ENCODE measurements around the gene TOMM40L. TPM values are rescaled to one million over a fixed set of nuclear protein-coding genes. Genes with fewer than 3 reads are reported as not detected.

TOMM40L gene
- 16.8 and 17.5 TPM in 2 replicates for total RNA-seq

GRCh38 chr1:161225534-161226319, at the start of gene TOMM40L:
TSS of gene TOMM40L (plus strand) at chr1:161226060. CDS start at chr1:161226490, 430 bp downstream.

GRCh38 chr1:161177112-161177935, 48.5 kb upstream of the TOMM40L start, which contains the start of gene B4GALT3:
TSS of gene B4GALT3 (minus strand) at chr1:161177507. CDS start at chr1:161176060, 1,447 bp downstream.

GRCh38 chr1:161198897-161199431, 26.9 kb upstream of the TOMM40L start, which contains the start of gene ADAMTS4:
TSS of gene ADAMTS4 (minus strand) at chr1:161199054. CDS start at chr1:161198627, 427 bp downstream.

GRCh38 chr1:161201836-161202712, 23.8 kb upstream of the TOMM40L start, which contains the start of gene NDUFS2:
TSS of gene NDUFS2 (plus strand) at chr1:161202367. CDS start at chr1:161202386, 19 bp downstream.

GRCh38 chr1:161215076-161215475, 10.8 kb upstream of the TOMM40L start, which contains the start of gene FCER1G:
TSS of gene FCER1G (plus strand) at chr1:161215295. CDS start at chr1:161215322, 27 bp downstream.

GRCh38 chr1:161238039-161238473, 12.2 kb downstream of the TOMM40L start, which contains the start of gene NR1I3:
TSS of gene NR1I3 (minus strand) at chr1:161238203. CDS start at chr1:161236565, 1,638 bp downstream.

GRCh38 chr1:161258439-161259344, 32.8 kb downstream of the TOMM40L start, which contains the start of gene PCP4L1:
TSS of gene PCP4L1 (plus strand) at chr1:161258745. CDS start at chr1:161258975, 230 bp downstream.

Other genes starting within 250 kb of the TOMM40L start
- 143 and 151 TPM in 2 replicates for gene F11R, start 204.9 kb upstream of the TOMM40L start, total RNA-seq
- gene TSTD1, start 187.1 kb upstream of the TOMM40L start, total RNA-seq: 8.9 and 22.9 TPM in 2 replicates
- 87.5 and 122 TPM in 2 replicates for gene USF1, start 180.1 kb upstream of the TOMM40L start, total RNA-seq
- under 0.01 TPM in 1 of 2 replicates, not detected in the other for gene ARHGAP30, start 156.2 kb upstream of the TOMM40L start, total RNA-seq
- 0.18 and 0.19 TPM in 2 replicates for gene NECTIN4, start 136.5 kb upstream of the TOMM40L start, total RNA-seq
- gene KLHDC9, start 127.7 kb upstream of the TOMM40L start, total RNA-seq: 0.66 and 1.1 TPM in 2 replicates
- 65.2 and 79.2 TPM in 2 replicates for gene PFDN2, start 108.0 kb upstream of the TOMM40L start, total RNA-seq
- 10.1 and 13.4 TPM in 2 replicates for gene NIT1, start 108.0 kb upstream of the TOMM40L start, total RNA-seq
- gene DEDD, start 93.4 kb upstream of the TOMM40L start, total RNA-seq: 26.6 and 30.6 TPM in 2 replicates
- gene UFC1, start 72.1 kb upstream of the TOMM40L start, total RNA-seq: 124 and 137 TPM in 2 replicates
- 4.0 and 5.6 TPM in 2 replicates for gene USP21, start 66.6 kb upstream of the TOMM40L start, total RNA-seq
- 12.1 and 16.0 TPM in 2 replicates for gene PPOX, start 59.6 kb upstream of the TOMM40L start, total RNA-seq
- 19.1 and 21.3 TPM in 2 replicates for gene B4GALT3, start 48.6 kb upstream of the TOMM40L start, total RNA-seq
- 13.9 and 58.5 TPM in 2 replicates for gene ADAMTS4, start 27.0 kb upstream of the TOMM40L start, total RNA-seq
- 174 and 182 TPM in 2 replicates for gene NDUFS2, start 23.7 kb upstream of the TOMM40L start, total RNA-seq
- gene FCER1G, start 10.8 kb upstream of the TOMM40L start, total RNA-seq: 0.36 and 0.47 TPM in 2 replicates
- gene APOA2, start 2.4 kb upstream of the TOMM40L start, total RNA-seq: not detected in 2 replicates
- gene NR1I3, start 12.1 kb downstream of the TOMM40L start, total RNA-seq: not detected in 2 replicates
- not detected in 2 replicates for gene PCP4L1, start 32.7 kb downstream of the TOMM40L start, total RNA-seq
- 0.54 and 1.2 TPM in 2 replicates for gene MPZ, start 83.9 kb downstream of the TOMM40L start, total RNA-seq
- gene SDHC, start 88.3 kb downstream of the TOMM40L start, total RNA-seq: 14.1 and 20.5 TPM in 2 replicates
- gene CFAP126, start 141.8 kb downstream of the TOMM40L start, total RNA-seq: not detected in 2 replicates